ENCODE results near the gene ASB17. TPM values are rescaled to one million over a fixed set of nuclear protein-coding genes. Genes with fewer than 3 reads are reported as not detected.
"Not testable (repeated sequence)": the region's sequence is repeated elsewhere in the genome, so short reads cannot be mapped to it uniquely, and the experiment has no call there.

ASB17 gene, protein sequence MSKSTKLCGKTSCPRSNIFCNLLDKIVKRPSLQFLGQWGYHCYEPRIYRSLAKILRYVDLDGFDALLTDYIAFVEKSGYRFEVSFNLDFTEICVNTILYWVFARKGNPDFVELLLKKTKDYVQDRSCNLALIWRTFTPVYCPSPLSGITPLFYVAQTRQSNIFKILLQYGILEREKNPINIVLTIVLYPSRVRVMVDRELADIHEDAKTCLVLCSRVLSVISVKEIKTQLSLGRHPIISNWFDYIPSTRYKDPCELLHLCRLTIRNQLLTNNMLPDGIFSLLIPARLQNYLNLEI
- polyA plus RNA-seq (ENCODE audit: insufficient read length in 4 of 4) = not detected

DNA sequence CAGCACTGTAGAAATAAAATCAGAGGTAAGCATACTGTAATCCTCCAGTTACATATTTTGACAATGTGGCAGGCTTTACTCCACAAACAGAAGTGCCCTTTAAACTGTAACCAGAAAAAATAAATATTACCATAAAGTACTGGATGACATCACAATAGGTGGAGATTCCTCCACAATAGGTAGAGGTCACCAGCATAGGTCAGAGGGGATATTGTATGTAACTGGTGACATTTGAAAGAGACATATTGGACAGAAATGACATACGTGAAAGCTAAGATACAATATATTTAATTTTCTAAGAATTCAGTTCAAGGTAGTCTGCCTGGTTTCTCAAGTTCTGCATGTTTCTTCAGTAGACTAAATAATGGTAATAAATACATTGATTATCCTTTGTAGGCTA is at the start of gene ASB17:
Gene ASB17 (minus strand): TSS at position 101 of the 400 bp plus-strand sequence. CDS start 113 bp downstream, outside the sequence.
- no peak for DNase-seq (ENCODE audit: low read depth in 4 of 4, low spot score in 3 of 4)

DNA sequence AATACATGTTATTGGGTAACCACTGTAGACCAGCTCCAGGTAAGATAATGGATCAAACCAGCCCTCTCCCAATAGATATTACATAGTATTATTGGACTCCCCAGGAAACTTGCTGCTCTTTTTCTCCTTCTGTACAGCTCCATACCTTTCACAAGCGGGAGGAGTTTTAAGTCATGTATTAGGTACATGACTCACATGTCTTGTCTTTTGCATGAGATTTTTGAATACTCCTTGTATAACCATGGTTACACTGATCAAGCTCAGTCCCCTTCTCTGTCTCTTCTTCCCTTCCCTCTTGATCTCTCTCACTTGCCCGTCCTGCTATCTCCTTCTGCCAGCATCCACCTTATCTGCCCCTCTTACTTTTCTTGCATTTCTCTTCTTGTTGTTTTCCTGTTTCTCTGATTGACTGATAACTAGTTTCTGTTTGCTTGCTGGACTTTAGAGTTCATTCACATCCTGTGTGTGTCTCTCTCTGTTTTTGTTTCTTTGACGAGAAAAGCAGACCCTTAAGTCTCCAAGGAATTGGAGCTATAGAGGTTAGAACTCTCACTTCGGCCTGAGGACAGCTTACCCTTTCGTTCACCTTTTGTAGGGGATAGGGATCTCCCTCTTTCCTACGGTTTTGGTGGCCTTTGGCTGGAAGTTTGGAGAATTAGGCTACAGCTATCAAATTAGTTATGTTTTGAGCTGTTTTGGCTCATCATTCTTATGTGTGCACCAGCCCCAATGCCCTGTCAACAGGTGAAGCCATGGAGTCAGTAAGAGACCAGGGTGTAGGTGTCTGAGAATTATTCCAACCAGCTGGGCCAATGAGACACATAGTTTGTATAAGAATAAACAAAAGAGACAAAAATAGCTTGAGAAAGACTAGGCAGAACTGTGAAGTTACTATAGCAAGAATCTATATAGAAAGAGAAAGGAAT is 49.0 kb upstream of the ASB17 start:
- DNase-seq (ENCODE audit: low read depth in 4 of 4, low spot score in 3 of 4) = no peak

DNA sequence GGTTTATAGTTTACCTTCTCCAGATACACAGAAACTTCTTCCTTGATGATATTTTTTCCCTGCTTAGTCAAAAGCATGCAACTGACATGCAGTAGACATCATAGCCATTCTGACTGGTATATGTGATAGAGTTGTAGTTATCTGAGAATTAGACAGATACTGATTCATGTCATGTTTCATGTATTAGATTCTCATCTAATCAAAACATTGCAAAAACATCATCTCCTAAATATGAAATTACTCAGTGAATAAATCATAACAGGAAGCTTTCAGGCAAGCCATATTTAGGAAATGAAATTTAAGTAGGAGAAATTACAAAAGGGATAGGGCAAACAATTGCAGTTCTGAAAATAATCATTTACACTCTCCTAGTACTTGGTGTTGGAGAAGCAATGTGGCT is 38.4 kb upstream of the ASB17 start:
- no peak for DNase-seq (ENCODE audit: low read depth in 4 of 4, low spot score in 3 of 4)

DNA sequence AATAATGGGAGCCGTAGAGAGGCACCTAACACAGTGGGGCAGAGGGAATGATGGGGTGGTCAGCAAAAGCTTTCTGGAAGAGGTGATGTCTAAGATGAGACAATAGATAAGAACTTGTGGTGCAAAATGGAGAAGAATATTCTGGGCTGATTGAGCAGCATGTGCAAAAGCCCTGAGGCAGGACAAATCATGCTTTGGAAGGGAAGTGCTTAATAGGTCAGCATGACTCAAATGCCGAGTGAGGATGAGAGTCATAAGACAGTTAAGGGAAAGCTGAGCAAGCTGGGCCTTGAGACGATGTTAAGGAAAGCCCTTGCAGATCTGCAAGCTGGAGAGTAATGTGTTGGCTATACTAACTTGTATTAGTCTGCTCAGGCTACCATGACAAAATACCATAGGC is 37.3 kb upstream of the ASB17 start:
- no peak for DNase-seq (ENCODE audit: low read depth in 4 of 4, low spot score in 3 of 4)

DNA sequence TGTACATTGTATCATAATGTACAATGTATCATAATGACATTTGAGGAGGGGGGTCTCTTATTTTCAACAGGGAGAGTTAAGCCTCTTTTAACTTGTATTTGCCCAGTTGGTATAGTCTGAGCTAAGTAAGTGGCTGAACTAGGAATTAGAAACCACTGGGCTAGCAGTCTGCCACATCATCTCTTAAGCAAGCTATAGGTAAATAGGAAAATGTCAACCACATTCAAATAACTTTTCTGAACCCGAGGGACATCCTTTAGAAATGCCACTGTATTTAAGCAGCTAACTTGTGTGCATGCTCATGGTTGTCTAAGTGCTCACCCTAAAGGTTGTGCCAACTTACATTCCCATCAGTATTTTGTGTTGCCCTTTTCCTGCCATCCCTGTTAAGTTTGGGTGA is 35.5 kb upstream of the ASB17 start:
- no peak for DNase-seq (ENCODE audit: low read depth in 4 of 4, low spot score in 3 of 4)

GRCh38 chr1:75964760-75965408 is 32.7 kb upstream of the ASB17 start:
- no peak for DNase-seq (ENCODE audit: low read depth in 4 of 4, low spot score in 3 of 4)

DNA sequence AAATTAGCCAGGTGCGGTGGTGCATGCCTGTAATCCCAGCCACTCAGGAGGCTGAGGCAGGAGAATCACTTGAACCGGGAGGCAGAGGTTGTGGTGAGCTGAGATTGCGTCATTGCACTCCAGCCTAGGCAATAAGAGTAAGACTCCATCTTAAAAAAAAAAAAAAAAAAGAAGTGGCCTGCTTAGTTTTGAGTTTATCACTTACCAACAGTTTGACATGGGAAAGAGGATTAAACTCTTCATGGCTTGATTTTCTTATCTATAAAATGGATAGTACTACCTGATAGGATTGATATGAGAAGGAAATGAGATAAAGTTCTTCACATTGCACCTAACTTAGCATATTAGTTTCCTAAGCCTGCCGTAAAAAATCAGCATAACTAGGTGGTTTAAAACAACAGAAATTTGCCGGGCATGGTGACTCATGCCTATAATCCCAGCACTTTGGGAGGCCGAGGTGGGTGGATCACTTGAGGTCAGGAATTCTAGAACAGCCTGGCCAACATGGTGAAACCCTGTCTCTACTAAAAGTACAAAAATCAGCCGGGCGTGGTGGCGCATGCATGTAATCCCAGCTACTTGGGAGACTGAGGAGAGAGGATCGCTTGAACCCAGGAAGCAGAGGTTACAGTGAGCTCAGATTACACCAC is 32.0 kb upstream of the ASB17 start:
- DNase-seq (ENCODE audit: low read depth in 4 of 4, low spot score in 3 of 4) = not testable (repeated sequence)

GRCh38 chr1:75954586-75954985 is 22.4 kb upstream of the ASB17 start:
- no peak for DNase-seq (ENCODE audit: low read depth in 4 of 4, low spot score in 3 of 4)

GRCh38 chr1:75953461-75953860 is 21.3 kb upstream of the ASB17 start:
- peak in 3 of 4 donors; percentile 2 to 11 (median 5) for DNase-seq (ENCODE audit: low read depth in 4 of 4, low spot score in 3 of 4)

DNA sequence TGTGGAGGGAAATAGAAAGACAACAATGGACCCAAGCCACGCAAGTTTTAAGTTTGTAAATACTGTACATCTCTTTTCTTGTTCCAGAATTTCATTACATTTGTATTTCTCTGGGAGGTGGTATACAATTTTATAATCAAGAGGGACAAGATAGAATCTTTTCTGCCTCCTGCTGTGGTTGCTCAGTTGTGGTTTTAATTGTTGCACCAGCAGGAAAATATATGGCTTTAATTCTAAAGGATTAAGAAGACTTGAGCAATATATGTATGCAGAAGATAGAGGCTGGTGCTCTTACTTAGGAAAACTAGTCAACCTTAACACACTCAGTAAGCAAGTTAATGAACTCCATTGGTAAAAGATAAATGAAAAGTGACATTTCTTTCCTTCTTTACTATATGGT is 19.8 kb upstream of the ASB17 start:
- no peak for DNase-seq (ENCODE audit: low read depth in 4 of 4, low spot score in 3 of 4)

GRCh38 chr1:75950176-75950575 is 18.0 kb upstream of the ASB17 start:
- no peak for DNase-seq (ENCODE audit: low read depth in 4 of 4, low spot score in 3 of 4)

- DNase-seq (ENCODE audit: low read depth in 4 of 4, low spot score in 3 of 4) = not testable (repeated sequence)
Measured at GRCh38 chr1:75943037-75943436, 10.8 kb upstream of the ASB17 start.

- DNase-seq (ENCODE audit: low read depth in 4 of 4, low spot score in 3 of 4) = no peak
Measured at GRCh38 chr1:75937034-75937433, 4.8 kb upstream of the ASB17 start.

GRCh38 chr1:75922698-75923097 is 9.5 kb downstream of the ASB17 start:
- no peak for DNase-seq (ENCODE audit: low read depth in 4 of 4, low spot score in 3 of 4)

DNA sequence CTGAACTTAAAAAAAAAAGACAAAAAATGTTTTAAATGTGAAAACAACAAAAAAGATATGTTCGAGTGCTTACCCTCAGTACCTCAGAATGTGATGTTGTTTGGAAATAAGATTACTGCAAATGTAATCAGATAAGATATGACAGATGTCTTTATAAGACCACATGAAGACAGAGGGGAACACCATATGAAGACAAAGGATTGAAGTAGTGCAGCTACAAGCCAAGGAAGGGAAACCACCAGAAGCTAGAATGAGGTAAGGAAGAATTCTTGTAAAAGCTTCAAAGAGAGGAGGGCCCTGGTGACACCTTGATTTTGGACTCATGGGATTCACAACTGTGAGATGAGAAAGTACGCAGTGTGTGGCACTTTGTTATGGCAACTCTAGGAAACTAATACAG is 15.4 kb downstream of the ASB17 start:
- DNase-seq (ENCODE audit: low read depth in 4 of 4, low spot score in 3 of 4) = no peak

- DNase-seq (ENCODE audit: low read depth in 4 of 4, low spot score in 3 of 4) = peak in 3 of 4 donors; percentile 12 to 20 (median 17)
Measured at GRCh38 chr1:75908717-75909152, 23.5 kb downstream of the ASB17 start.

GRCh38 chr1:75901371-75901770 is 30.8 kb downstream of the ASB17 start:
- DNase-seq (ENCODE audit: low read depth in 4 of 4, low spot score in 3 of 4) = no peak

GRCh38 chr1:75884437-75884836 is 47.8 kb downstream of the ASB17 start:
- DNase-seq (ENCODE audit: low read depth in 4 of 4, low spot score in 3 of 4) = no peak

- DNase-seq (ENCODE audit: low read depth in 4 of 4, low spot score in 3 of 4) = no peak
Measured at GRCh38 chr1:75879985-75880384, 52.2 kb downstream of the ASB17 start.

- no peak for DNase-seq (ENCODE audit: low read depth in 4 of 4, low spot score in 3 of 4)
Measured at GRCh38 chr1:75870951-75871350, 61.3 kb downstream of the ASB17 start.
